Measurements from ENCODE around the gene ERC1.

- TF ChIP-seq CTCF (IDR thresholded peaks at IDR 0.05; ENCODE audit: low read depth, low read length, poor library complexity, severe bottlenecking) = no peak
- no peak for TF ChIP-seq EZH2phosphoT487 (IDR thresholded peaks at IDR 0.05; ENCODE audit: borderline replicate concordance, low read length)
Measured at GRCh38 chr12:1287446-1287975, 296.5 kb downstream of the ERC1 start.

Data from DOHH2 (cell line).